OCI-LY1 (cell line): Measurements from ENCODE around the gene SLC29A3.

Experiments used
- H2AFZ ChIP-seq: fragments of 200-600 bp; sonication (generic), shearing (Covaris generic); 2 replicates; pipeline ENCODE4 v1.6.0; 2014; ENCODE audit warnings: antibody characterized with exemption, mild to moderate bottlenecking, low read length
- H3F3A ChIP-seq: fragments of 200-600 bp; sonication (generic), shearing (Covaris generic); 2 replicates; pipeline ENCODE4 v1.6.0; 2014; ENCODE audit warnings: mild to moderate bottlenecking, antibody characterized with exemption, low read length, moderate library complexity; ENCODE audit not compliant: insufficient read depth
- H3K27ac ChIP-seq: fragments of 200-600 bp; sonication (generic); 2 replicates; pipeline ENCODE4 v1.5.1; 2014; ENCODE audit warnings: low read length, mixed run types, mild to moderate bottlenecking, low read depth; ENCODE audit not compliant: poor library complexity, severe bottlenecking
- H3K27me3 ChIP-seq: fragments of 200-600 bp; sonication (generic); 2 replicates; pipeline ENCODE4 v1.6.0; 2014; ENCODE audit warnings: antibody characterized with exemption, mild to moderate bottlenecking, low read length, moderate library complexity; ENCODE audit not compliant: insufficient read depth
- H3K36me3 ChIP-seq: fragments of 200-600 bp; sonication (generic); 2 replicates; pipeline ENCODE4 v1.6.1; 2014; ENCODE audit warnings: mild to moderate bottlenecking, antibody characterized with exemption, low read length, moderate library complexity, mixed read lengths; ENCODE audit not compliant: insufficient read depth
- H3K4me1 ChIP-seq: fragments of 200-600 bp; sonication (generic); 2 replicates; pipeline ENCODE4 v1.5.1; 2014; ENCODE audit warnings: mild to moderate bottlenecking, low read length, moderate library complexity; ENCODE audit not compliant: insufficient read depth, severe bottlenecking
- H3K4me2 ChIP-seq: fragments of 200-600 bp; sonication (generic), shearing (Covaris generic); 2 replicates; pipeline ENCODE4 v1.6.1; 2014; ENCODE audit warnings: low read length
- H3K4me3 ChIP-seq: fragments of 200-600 bp; sonication (generic); 2 replicates; pipeline ENCODE4 v1.5.1; 2014; ENCODE audit warnings: low read length, low read depth, mild to moderate bottlenecking, mixed read lengths; ENCODE audit not compliant: poor library complexity, severe bottlenecking
- H3K79me2 ChIP-seq: fragments of 200-600 bp; shearing (Covaris generic); 2 replicates; pipeline ENCODE4 v1.6.1; 2016; ENCODE audit warnings: mixed run types, low read length, mixed read lengths; ENCODE audit not compliant: insufficient read depth
- H3K9ac ChIP-seq: fragments of 200-600 bp; sonication (generic), shearing (Covaris generic); 2 replicates; pipeline ENCODE4 v1.6.1; 2014; ENCODE audit warnings: mild to moderate bottlenecking, low read length, mixed read lengths
- H3K9me2 ChIP-seq: fragments of 200-600 bp; sonication (generic), shearing (Covaris generic); 2 replicates; pipeline ENCODE4 v1.6.1; 2014; ENCODE audit warnings: low read depth, mild to moderate bottlenecking, low read length, mixed read lengths
- H3K9me3 ChIP-seq: fragments of 200-600 bp; shearing (Covaris generic); 2 replicates; pipeline ENCODE4 v1.6.1; 2014; ENCODE audit warnings: low read length, mixed read lengths
- H4K20me1 ChIP-seq: fragments of 200-600 bp; sonication (generic), shearing (Covaris generic); 2 replicates; pipeline ENCODE4 v1.6.0; 2016; ENCODE audit warnings: mild to moderate bottlenecking, low read length; ENCODE audit not compliant: insufficient read depth
- EZH2 ChIP-seq: fragments of 200-600 bp; sonication (generic), shearing (Covaris generic); IDR thresholded peaks from 2 replicates; pipeline ENCODE4 v1.8.0; 2017; ENCODE audit warnings: borderline replicate concordance, mixed run types, mild to moderate bottlenecking, antibody characterized with exemption, low read length, moderate library complexity, mixed read lengths
- TF ChIP-seq, protein P1 (sequence below): fragments of 200-600 bp; sonication (generic), shearing (Covaris generic); IDR thresholded peaks from 2 replicates; pipeline ENCODE4 v1.5.1; 2017; ENCODE audit warnings: mild to moderate bottlenecking, antibody characterized with exemption, low read length, moderate library complexity, mixed read lengths

Gene SLC29A3

DNA sequence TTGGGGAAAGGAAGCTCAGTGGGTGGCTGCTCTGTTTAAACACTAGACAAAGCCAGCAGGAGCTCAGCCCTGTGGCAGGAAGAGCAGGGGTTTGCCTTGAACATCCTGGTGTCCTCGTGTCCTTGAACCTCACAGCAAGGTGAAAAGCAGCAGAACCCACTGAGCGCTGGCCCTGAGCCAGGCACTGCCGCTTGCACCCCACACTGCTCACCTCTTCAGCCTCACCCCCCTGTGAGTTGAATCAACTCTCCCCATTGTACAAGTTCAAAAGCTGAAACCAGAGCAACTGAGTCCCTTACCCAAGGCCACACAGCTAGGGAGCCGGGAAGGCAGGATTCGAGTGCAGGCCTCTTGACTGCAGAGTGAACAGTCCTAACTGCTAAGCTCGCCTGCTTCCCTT lies 32.0 kb downstream of the SLC29A3 start:
- no peak overlapping the region for H3K27ac ChIP-seq
- H3K79me2 ChIP-seq, result no peaks in the 10 kb centered on the region
- no peaks in the 10 kb centered on the region for H4K20me1 ChIP-seq
- H3K9me3 ChIP-seq, result no peaks in the 10 kb centered on the region
- no peaks in the 10 kb centered on the region for H3K27me3 ChIP-seq
- H3K9ac ChIP-seq, result no peak overlapping the region
- H3K4me2 ChIP-seq, result no peak overlapping the region
- no peaks in the 10 kb centered on the region for H3F3A ChIP-seq
- TF ChIP-seq, protein P1, sequence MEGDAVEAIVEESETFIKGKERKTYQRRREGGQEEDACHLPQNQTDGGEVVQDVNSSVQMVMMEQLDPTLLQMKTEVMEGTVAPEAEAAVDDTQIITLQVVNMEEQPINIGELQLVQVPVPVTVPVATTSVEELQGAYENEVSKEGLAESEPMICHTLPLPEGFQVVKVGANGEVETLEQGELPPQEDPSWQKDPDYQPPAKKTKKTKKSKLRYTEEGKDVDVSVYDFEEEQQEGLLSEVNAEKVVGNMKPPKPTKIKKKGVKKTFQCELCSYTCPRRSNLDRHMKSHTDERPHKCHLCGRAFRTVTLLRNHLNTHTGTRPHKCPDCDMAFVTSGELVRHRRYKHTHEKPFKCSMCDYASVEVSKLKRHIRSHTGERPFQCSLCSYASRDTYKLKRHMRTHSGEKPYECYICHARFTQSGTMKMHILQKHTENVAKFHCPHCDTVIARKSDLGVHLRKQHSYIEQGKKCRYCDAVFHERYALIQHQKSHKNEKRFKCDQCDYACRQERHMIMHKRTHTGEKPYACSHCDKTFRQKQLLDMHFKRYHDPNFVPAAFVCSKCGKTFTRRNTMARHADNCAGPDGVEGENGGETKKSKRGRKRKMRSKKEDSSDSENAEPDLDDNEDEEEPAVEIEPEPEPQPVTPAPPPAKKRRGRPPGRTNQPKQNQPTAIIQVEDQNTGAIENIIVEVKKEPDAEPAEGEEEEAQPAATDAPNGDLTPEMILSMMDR, result no peak
- TF ChIP-seq EZH2, result no peak
- no peaks in the 10 kb centered on the region for H3K36me3 ChIP-seq
- no peaks in the 10 kb centered on the region for H3K4me1 ChIP-seq
- H3K4me3 ChIP-seq, result no peak overlapping the region
- H2AFZ ChIP-seq, result no peak overlapping the region
- H3K9me2 ChIP-seq, result no peaks in the 10 kb centered on the region

DNA sequence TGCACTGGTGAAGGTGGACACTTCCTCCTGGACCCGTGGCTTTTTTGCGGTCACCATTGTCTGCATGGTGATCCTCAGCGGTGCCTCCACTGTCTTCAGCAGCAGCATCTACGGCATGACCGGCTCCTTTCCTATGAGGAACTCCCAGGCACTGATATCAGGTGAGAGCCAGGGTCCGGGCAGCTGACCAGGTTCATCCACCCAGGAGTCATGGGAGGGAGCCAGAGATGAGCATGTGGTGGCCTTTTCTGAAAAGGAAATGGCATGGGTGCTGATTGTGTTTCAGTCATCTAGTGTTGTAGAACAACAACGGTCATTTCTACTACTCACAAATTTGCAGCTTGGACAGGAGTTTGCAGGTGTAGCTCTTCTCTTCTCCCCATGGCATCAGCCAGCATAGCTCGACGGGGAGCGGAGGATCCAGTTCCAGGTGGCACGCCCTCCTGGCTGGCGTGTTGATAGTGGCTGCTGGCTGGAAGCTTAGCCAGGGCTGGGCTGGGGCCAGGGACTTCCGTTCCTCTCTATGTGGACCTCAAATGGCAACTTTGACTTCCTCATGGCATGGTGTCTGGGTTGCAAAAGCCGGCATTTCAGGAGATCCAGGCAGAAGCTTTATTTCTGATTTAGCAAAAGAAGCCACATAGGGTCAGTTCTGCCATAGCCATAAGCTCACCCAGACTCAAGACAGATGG lies 32.7 kb downstream of the SLC29A3 start:
- Histone ChIP-seq H3K27ac (no peak overlapping the region), H3K9me3 (no peaks in the 10 kb centered on the region), H3K4me1 (no peaks in the 10 kb centered on the region), H3K9me2 (no peaks in the 10 kb centered on the region), H3K4me3 (no peak overlapping the region), H3K27me3 (no peaks in the 10 kb centered on the region), H3F3A (no peaks in the 10 kb centered on the region), H2AFZ (no peak overlapping the region), H3K9ac (no peak overlapping the region), H3K36me3 (no peaks in the 10 kb centered on the region), H3K4me2 (no peak overlapping the region), H3K79me2 (no peaks in the 10 kb centered on the region), H4K20me1 (no peaks in the 10 kb centered on the region)
- TF ChIP-seq EZH2, result no peak
- TF ChIP-seq, protein P1, result no peak

DNA sequence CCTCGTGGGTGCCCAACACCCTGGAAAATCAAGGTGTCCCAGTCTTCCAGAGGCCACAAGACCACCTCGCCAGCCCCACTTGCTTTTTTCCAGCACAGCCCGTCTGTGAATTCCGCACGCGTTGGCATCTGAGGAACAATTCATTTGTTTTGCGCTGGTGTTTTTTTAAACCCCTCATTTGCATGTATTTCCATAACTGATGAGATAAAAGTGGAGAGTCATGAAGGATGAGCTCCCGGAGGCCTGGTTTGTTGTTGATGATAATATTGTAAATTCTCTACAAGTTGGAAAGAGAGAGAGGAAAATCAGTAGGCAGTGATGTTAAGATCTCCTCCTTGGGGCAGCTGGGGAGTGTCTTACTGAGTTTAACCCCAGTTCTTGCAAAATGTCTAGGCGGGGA lies 34.6 kb downstream of the SLC29A3 start:
- Histone ChIP-seq H3K79me2 (no peaks in the 10 kb centered on the region), H3K9me3 (no peaks in the 10 kb centered on the region), H3K27me3 (no peaks in the 10 kb centered on the region), H3K4me2 (no peak overlapping the region), H3K4me3 (no peak overlapping the region), H3K9ac (no peak overlapping the region), H3K9me2 (no peaks in the 10 kb centered on the region), H4K20me1 (no peaks in the 10 kb centered on the region), H2AFZ (no peak overlapping the region), H3K27ac (no peak overlapping the region), H3K4me1 (no peaks in the 10 kb centered on the region), H3K36me3 (no peaks in the 10 kb centered on the region), H3F3A (no peaks in the 10 kb centered on the region)
- TF ChIP-seq, protein P1, result no peak
- TF ChIP-seq EZH2, result no peak
